Motor neuron (in vitro differentiated cells): ENCODE measurements around the gene KRT7. TPM values are rescaled to one million over a fixed set of nuclear protein-coding genes. Genes with fewer than 3 reads are reported as not detected.

Experiments
- ATAC-seq, 8 experiments: fragments of 200-7000 bp; cut with Tn5 transposase; replicated peaks in 6 of 8; 2 replicates each; pipeline ENCODE4 v1.8.0; 2021; ENCODE audit warnings: mild to moderate bottlenecking in 8 of 8, moderate library complexity in 8 of 8
- H3K27ac ChIP-seq, 2 donors: fragments of 250-450 bp; sonication (Bioruptor Pico); 2 replicates each; pipeline ENCODE4 v1.9.0; 2021; ENCODE audit warnings: antibody characterized with exemption in 2 of 2, mild to moderate bottlenecking in 2 of 2, moderate library complexity in 1 of 2
- H3K4me1 ChIP-seq, 2 donors: fragments of 250-450 bp; sonication (Bioruptor Pico); replicated peaks in 1 of 2; 2 replicates each; pipeline ENCODE4 v1.6.1; 2021; ENCODE audit warnings: antibody characterized with exemption in 2 of 2, mild to moderate bottlenecking in 2 of 2, moderate library complexity in 1 of 2
- H3K4me3 ChIP-seq, 5 donors: fragments of 250-450 bp; sonication (Bioruptor Pico); 2 replicates each; pipeline ENCODE4 v1.9.0; 2021; ENCODE audit warnings: antibody characterized with exemption in 5 of 5, mild to moderate bottlenecking in 5 of 5, moderate library complexity in 4 of 5
- WGBS, 10 experiments: fragments of 450-650 bp; shearing (Covaris generic); methylation state at CpG; one replicate each; pipeline ENCODE4 v1.0.0; 2022; 5-methylcytosine and 5-hydroxymethylcytosine counted together
- in situ Hi-C, 9 experiments: fragments of 400-800 bp; cut with MboI; loops; one replicate each; pipeline ENCODE4 v1.15.0; 2021; ENCODE audit warnings: low sequenced_read_pairs in 9 of 9, low pct_unique_long_range_greater_than_20kb in 2 of 9; ENCODE audit not compliant: unreplicated experiment in 9 of 9
- total RNA-seq, 8 experiments: library from RNA; unstranded; fragments of 300-600 nt; gene quantifications; 2 replicates each; pipeline versions ENCODE4 v1.2.3 to v1.2.4, GENCODE V29; 2022

KRT7 gene
- total RNA-seq, 8 experiments from 2014 or later, result 0.78 to 5.8 (median 2.4) TPM; not detected in 2

- H3K4me3 ChIP-seq, result no peak overlapping the region
- peaks cover 18 to 22% of the 10 kb centered on the region in 2 donors for H3K4me1 ChIP-seq
- ATAC-seq, result peak in 7 of 8 experiments; percentile 15 to 48 (median 41)
- in situ Hi-C loops, result no loop called here
- WGBS, 10 experiments, result 40 to 77% (median 53%) methylated on average over 1 to 7 of the region's 18 CpGs; no CpG with 5 or more reads in 6 of the 10 experiments
- peak overlapping the region in 1 of 2 donors; percentile 33 for H3K27ac ChIP-seq
These were observed 30.5 kb upstream of the KRT7 start for GRCh38 chr12:52202361-52203078.

GRCh38 chr12:52203079-52203921 is 29.7 kb upstream of the KRT7 start:
- in situ Hi-C loops, result no loop called here
- peaks cover 18 to 22% of the 10 kb centered on the region in 2 donors for H3K4me1 ChIP-seq
- H3K27ac ChIP-seq, result peak overlapping the region; percentile 10 to 36
- WGBS, 10 experiments, result 0 to 100% (median 19%) methylated on average over 1 to 7 of the region's 19 CpGs; no CpG with 5 or more reads in 4 of the 10 experiments
- peak; percentile 15 to 92 (median 88) for ATAC-seq
- H3K4me3 ChIP-seq, result no peak overlapping the region

- Histone ChIP-seq H3K27ac (peak overlapping the region in 1 of 2 donors; percentile 36), H3K4me3 (no peak overlapping the region), H3K4me1 (peaks cover 18 to 22% of the 10 kb centered on the region in 2 donors)
- WGBS, 10 experiments, result 53 to 100% (median 72%) methylated on average over 1 to 13 of the region's 18 CpGs; no CpG with 5 or more reads in 3 of the 10 experiments
- in situ Hi-C loops, result no loop called here
- ATAC-seq, result no peak
These were observed 28.7 kb upstream of the KRT7 start for GRCh38 chr12:52204095-52204930.

GRCh38 chr12:52204931-52205505 is 28.0 kb upstream of the KRT7 start:
- Histone ChIP-seq H3K4me3 (no peak overlapping the region), H3K4me1 (peaks cover 18 to 22% of the 10 kb centered on the region in 2 donors), H3K27ac (no peak overlapping the region)
- 88 to 100% (median 93%) methylated on average over 1 to 2 of the region's 7 CpGs; no CpG with 5 or more reads in 7 of the 10 experiments for WGBS, 10 experiments
- no peak for ATAC-seq
- in situ Hi-C loops, result no loop called here

- in situ Hi-C loops, result no loop called here
- 67 to 100% (median 89%) methylated on average over 1 to 4 of the region's 4 CpGs; no CpG with 5 or more reads in 2 of the 10 experiments for WGBS, 10 experiments
These were observed 27.3 kb upstream of the KRT7 start for GRCh38 chr12:52205612-52206303.

GRCh38 chr12:52206304-52207040 is 26.6 kb upstream of the KRT7 start:
- ATAC-seq, result no peak
- in situ Hi-C loops, result no loop called here
- Histone ChIP-seq H3K4me3 (no peak overlapping the region), H3K4me1 (peaks cover 18 to 22% of the 10 kb centered on the region in 2 donors), H3K27ac (no peak overlapping the region)
- 33 to 60% methylated on average over 1 of the region's 9 CpGs; no CpG with 5 or more reads in 8 of the 10 experiments for WGBS, 10 experiments

More at GRCh38 chr12:52205612-52206303, 27.3 kb upstream of the KRT7 start:
- Histone ChIP-seq H3K4me1 (peaks cover 18 to 22% of the 10 kb centered on the region in 2 donors), H3K27ac (no peak overlapping the region), H3K4me3 (no peak overlapping the region)
- no peak for ATAC-seq

- no peak for ATAC-seq
- in situ Hi-C loops, result no loop called here
- WGBS, 10 experiments, result 40 to 60% methylated on average over 1 of the region's 2 CpGs; no CpG with 5 or more reads in 8 of the 10 experiments
- Histone ChIP-seq H3K4me1 (peaks cover 18 to 21% of the 10 kb centered on the region in 2 donors), H3K27ac (no peak overlapping the region), H3K4me3 (no peak overlapping the region)
These were observed 25.9 kb upstream of the KRT7 start for GRCh38 chr12:52207106-52207505.

GRCh38 chr12:52207895-52208294 is 25.1 kb upstream of the KRT7 start:
- H3K4me1 ChIP-seq, result peaks cover 11 to 13% of the 10 kb centered on the region in 2 donors
- H3K27ac ChIP-seq, result no peak overlapping the region
- H3K4me3 ChIP-seq, result no peak overlapping the region
- 30 to 92% (median 52%) methylated on average over 2 to 7 of the region's 10 CpGs; no CpG with 5 or more reads in 7 of the 10 experiments for WGBS, 10 experiments
- peak in 3 of 8 experiments; percentile 1 to 27 (median 5) for ATAC-seq
- in situ Hi-C loops, result no loop called here

- 17 to 72% (median 57%) methylated on average over 1 to 11 of the region's 18 CpGs; no CpG with 5 or more reads in 1 of the 10 experiments for WGBS, 10 experiments
- ATAC-seq, result no peak
- H3K4me3 ChIP-seq, result no peak overlapping the region
- H3K4me1 ChIP-seq, result peaks cover 4 to 6% of the 10 kb centered on the region in 2 donors
- in situ Hi-C loops, result no loop called here
- no peak overlapping the region for H3K27ac ChIP-seq
These were observed 24.4 kb upstream of the KRT7 start for GRCh38 chr12:52208424-52209165.

GRCh38 chr12:52209321-52209720 is 23.7 kb upstream of the KRT7 start:
- Histone ChIP-seq H3K27ac (no peak overlapping the region), H3K4me3 (no peak overlapping the region), H3K4me1 (no peaks in the 10 kb centered on the region)
- in situ Hi-C loops, result no loop called here
- 59 to 89% (median 66%) methylated on average over 3 to 7 of the region's 8 CpGs; no CpG with 5 or more reads in 3 of the 10 experiments for WGBS, 10 experiments
- no peak for ATAC-seq
